Measurements from ENCODE around the gene DAZAP1. TPM values are rescaled to one million over a fixed set of nuclear protein-coding genes. Genes with fewer than 3 reads are reported as not detected.

DAZAP1 gene
- total and polyA plus RNA-seq, 8 donors, result 35.3 to 67.4 (median 55.1) TPM

- TF ChIP-seq CTCF (IDR thresholded peaks at IDR 0.05), result no peak
- ATAC-seq (no peak), FAIRE-seq (no peak), DNase-seq (peak in 2 of 6 donors; percentile 61 to 66)
- intact Hi-C loops (cut with DNase I), result no loop called here
- H3K9me3 ChIP-seq, result no peaks in the 10 kb centered on the region
- H3K4me3 ChIP-seq, result peak overlapping the region in 2 of 4 donors; percentile 91 to 100
- WGBS, 2 donors, result 66 to 75% methylated on average over 23 of the region's 23 CpGs
- H3K36me3 ChIP-seq, result no peaks in the 10 kb centered on the region
- H3K27ac ChIP-seq, result peak overlapping the region in 2 of 4 donors; percentile 35 to 37
- H3K4me1 ChIP-seq, result peaks cover 47 to 54% (median 49%) of the 10 kb centered on the region in 3 donors
- H3K27me3 ChIP-seq, result no peaks in the 10 kb centered on the region
Measured at GRCh38 chr19:1410136-1410786, 2.9 kb downstream of the DAZAP1 start.

GRCh38 chr19:1410789-1411188 lies 3.4 kb downstream of the DAZAP1 start:
- no peaks in the 10 kb centered on the region for H3K9me3 ChIP-seq
- H3K27ac ChIP-seq, result peak overlapping the region in 2 of 4 donors; percentile 35 to 37
- no peak overlapping the region for H3K4me3 ChIP-seq
- no peaks in the 10 kb centered on the region for H3K27me3 ChIP-seq
- TF ChIP-seq CTCF (IDR thresholded peaks at IDR 0.05), result no peak
- intact Hi-C loops (cut with DNase I), result no loop called here
- DNase-seq (no peak), FAIRE-seq (no peak), ATAC-seq (no peak)
- peaks cover 52 to 58% (median 54%) of the 10 kb centered on the region in 3 donors for H3K4me1 ChIP-seq
- 58% methylated on average over 9 of the region's 9 CpGs for WGBS, 2 donors
- no peaks in the 10 kb centered on the region for H3K36me3 ChIP-seq

- Histone ChIP-seq H3K36me3 (no peaks in the 10 kb centered on the region), H3K27me3 (no peaks in the 10 kb centered on the region), H3K4me1 (peaks cover 55 to 59% (median 59%) of the 10 kb centered on the region in 3 donors), H3K27ac (peak overlapping the region in 2 of 4 donors; percentile 4 to 15), H3K4me3 (no peak overlapping the region), H3K9me3 (no peaks in the 10 kb centered on the region)
- intact Hi-C loops (cut with DNase I), result no loop called here
- 74 to 80% methylated on average over 29 of the region's 29 CpGs for WGBS, 2 donors
- no peak for TF ChIP-seq CTCF (IDR thresholded peaks at IDR 0.05)
- no peak for ATAC-seq
- peak in 1 of 6 donors; percentile 55 for DNase-seq
- FAIRE-seq, result no peak
Measured at GRCh38 chr19:1411255-1412191, 4.1 kb downstream of the DAZAP1 start.

- H3K27ac ChIP-seq, result peak overlapping the region in 2 of 4 donors; percentile 15 to 44
- H3K27me3 ChIP-seq, result no peaks in the 10 kb centered on the region
- intact Hi-C loops (cut with DNase I), result no loop called here
- 62 to 66% methylated on average over 21 of the region's 21 CpGs for WGBS, 2 donors
- no peak for FAIRE-seq
- no peaks in the 10 kb centered on the region for H3K9me3 ChIP-seq
- H3K4me1 ChIP-seq, result peaks cover 62 to 68% (median 67%) of the 10 kb centered on the region in 3 donors
- no peak for DNase-seq
- H3K4me3 ChIP-seq, result no peak overlapping the region
- TF ChIP-seq CTCF (IDR thresholded peaks at IDR 0.05), result no peak
- no peak for ATAC-seq
- H3K36me3 ChIP-seq, result no peaks in the 10 kb centered on the region
Measured at GRCh38 chr19:1412323-1412923, 5.0 kb downstream of the DAZAP1 start.

All from pancreas (tissue), 10 donors.